HG03060 (cell line): ENCODE measurements around the gene PSME3IP1.
A peak's percentile ranks its signal among the peaks of the same experiment; 100 is the strongest.
"Not testable (repeated sequence)": the region's sequence is repeated elsewhere in the genome, so short reads cannot be mapped to it uniquely, and the experiment has no call there.

Experiments used
- ATAC-seq: cut with Tn5 transposase; IDR thresholded peaks from one replicate; pipeline ENCODE4 v1.9.1; 2021; ENCODE audit warnings: low read depth, moderate number of reproducible peaks; ENCODE audit not compliant: unreplicated experiment

PSME3IP1 gene

GRCh38 chr16:57200321-57200720, 14.5 kb upstream of the PSME3IP1 start:
- not testable (repeated sequence) for ATAC-seq

DNA sequence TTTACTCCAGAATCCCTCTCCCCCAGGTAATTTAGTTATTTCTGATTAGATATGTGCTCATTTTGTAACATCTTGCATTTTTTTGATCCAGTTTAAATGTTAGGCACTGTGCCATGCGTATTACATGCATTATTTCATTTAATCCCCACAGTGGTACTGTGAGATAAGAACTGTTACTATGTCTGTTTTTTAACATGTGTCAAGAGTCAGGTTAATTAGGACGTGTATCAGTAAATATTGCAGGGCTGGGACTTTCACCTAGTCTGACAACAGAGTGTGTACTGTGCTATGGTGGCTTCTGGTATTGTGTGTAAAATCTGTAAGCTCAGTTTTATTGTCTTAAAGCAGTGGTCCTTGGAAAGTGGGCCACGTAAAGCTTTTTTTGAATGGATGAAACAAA, 10.9 kb upstream of the PSME3IP1 start:
- no peak for ATAC-seq

- no peak for ATAC-seq
Measured at GRCh38 chr16:57196286-57196685, 10.4 kb upstream of the PSME3IP1 start.

DNA sequence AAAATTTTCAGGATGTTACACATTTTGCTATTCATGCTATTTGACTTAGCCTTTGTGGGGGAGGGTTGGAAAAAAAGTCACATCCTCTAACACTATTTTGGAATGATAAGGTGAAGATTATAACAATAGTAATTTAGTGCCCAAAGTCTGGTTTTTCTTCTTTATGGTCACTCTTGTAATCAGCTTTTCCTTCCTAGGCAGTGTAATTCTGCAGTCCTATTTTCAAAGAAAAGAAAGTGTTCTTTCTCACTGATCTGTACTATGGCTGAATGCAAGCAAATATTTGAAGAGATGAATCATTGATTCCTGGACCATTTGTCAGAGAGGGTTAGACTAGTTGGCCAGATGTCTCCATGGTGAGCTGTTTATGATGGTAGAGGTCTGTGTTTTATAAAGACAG, 8.7 kb upstream of the PSME3IP1 start:
- no peak for ATAC-seq

GRCh38 chr16:57192720-57193486, 7.1 kb upstream of the PSME3IP1 start:
- ATAC-seq = no peak

- ATAC-seq = no peak
Measured at GRCh38 chr16:57192146-57192545, 6.3 kb upstream of the PSME3IP1 start.

DNA sequence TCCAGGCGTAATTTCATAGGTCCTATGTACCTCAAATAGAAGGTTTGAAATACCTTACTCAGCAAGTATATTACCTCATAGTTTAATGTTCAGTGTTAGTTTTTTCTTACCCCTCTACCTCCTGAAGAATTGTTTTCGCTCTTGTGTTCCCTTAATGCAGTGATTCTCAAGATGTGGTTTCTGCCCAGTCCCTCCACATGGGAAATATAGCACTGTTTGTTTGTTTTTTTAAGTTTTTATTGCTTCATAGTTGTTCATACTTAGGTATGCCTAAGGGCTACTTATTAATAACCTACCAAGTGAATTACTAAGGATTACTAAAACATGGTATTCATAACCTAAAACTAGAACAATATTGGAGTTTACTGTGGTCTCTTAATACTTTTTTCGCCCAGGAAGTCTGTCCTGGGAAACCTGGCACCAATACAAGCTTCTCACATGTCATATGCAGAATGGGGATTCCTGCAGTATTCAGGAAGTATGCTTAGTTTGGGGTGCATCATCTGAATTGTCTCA, 5.3 kb upstream of the PSME3IP1 start:
- ATAC-seq = no peak

DNA sequence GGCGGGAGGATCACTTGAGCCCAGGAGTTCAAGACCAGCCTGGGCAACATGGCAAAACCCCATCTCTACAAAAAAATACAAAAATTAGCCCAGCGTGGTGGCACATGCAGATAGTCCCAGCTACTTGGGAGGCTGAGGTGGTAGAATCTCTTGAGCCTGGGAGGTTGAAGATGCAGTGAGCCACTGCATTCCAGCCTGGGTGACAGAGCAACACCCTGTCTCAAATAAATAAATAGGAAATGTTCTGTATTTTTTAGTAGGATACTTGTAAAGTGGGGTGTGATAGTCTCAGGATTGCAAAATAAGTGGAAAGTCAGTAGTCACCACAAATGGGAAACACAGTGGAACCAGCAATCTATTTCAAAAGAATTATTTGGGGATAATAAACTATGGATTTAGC, 4.3 kb upstream of the PSME3IP1 start:
- no peak for ATAC-seq

DNA sequence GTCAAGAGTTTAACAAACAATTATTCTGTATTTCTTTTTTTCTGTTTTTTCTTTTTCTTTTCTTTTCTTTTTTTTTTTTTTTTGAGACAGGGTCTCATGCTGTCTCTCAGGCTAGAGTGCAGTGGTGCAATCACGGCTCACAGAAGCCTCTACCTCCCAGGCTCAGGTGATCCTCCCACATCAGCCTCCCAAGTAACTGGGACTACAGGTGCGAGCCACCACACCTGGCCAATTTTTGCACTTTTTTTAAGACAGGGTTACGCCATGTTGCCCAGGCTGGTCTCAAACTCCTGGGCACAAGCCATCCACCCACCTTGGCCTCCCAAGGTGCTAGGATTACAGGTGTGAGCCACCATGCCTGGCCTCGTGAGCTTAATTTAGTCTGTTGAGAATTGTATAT, 3.7 kb upstream of the PSME3IP1 start:
- not testable (repeated sequence) for ATAC-seq

GRCh38 chr16:57188711-57189002, 2.8 kb upstream of the PSME3IP1 start:
- no peak for ATAC-seq

DNA sequence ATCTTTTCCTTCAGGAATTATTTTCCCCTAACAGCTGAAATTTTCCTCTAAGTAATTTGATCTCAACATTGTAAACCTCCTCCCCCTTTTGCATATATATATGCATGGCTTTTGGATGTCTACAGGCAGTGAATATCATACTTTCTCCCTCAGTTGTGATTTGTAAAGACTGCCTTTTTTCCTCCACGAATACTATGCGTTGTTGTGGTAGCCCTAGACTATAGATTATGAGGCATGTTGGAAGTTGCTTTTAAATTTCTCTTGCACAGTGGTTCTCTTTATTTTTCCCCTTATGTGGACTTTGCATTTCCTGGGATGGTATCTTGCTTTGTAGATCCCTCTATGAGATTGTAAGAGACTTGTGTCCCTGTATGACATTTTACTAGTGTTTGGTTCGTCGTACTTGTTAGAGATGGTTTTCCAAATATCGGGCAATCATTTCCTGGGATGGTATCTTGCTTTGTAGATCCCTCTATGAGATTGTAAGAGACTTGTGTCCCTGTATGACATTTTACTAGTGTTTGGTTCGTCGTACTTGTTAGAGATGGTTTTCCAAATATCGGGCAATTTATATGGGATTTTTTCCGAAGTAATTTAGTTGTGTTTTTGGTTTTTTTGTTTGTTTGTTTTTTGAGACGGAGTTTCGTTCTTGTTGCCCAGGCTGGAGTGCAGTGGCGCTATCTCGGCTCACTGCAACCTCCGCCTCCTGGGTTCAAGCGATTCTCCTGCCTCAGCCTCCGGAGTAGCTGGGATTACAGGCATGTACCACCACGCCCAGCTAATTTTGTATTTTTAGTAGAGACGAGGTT, 2.3 kb upstream of the PSME3IP1 start:
- ATAC-seq = not testable (repeated sequence)

GRCh38 chr16:57186872-57187854, 1.3 kb upstream of the PSME3IP1 start:
- no peak for ATAC-seq

- peak; percentile 25 for ATAC-seq
Measured at GRCh38 chr16:57185446-57185944, 344 bp downstream of the PSME3IP1 start.

GRCh38 chr16:57184887-57185445, 873 bp downstream of the PSME3IP1 start:
- ATAC-seq = no peak

- no peak for ATAC-seq
Measured at GRCh38 chr16:57184113-57184512, 1.7 kb downstream of the PSME3IP1 start.

GRCh38 chr16:57179215-57179828, 6.5 kb downstream of the PSME3IP1 start:
- no peak for ATAC-seq

DNA sequence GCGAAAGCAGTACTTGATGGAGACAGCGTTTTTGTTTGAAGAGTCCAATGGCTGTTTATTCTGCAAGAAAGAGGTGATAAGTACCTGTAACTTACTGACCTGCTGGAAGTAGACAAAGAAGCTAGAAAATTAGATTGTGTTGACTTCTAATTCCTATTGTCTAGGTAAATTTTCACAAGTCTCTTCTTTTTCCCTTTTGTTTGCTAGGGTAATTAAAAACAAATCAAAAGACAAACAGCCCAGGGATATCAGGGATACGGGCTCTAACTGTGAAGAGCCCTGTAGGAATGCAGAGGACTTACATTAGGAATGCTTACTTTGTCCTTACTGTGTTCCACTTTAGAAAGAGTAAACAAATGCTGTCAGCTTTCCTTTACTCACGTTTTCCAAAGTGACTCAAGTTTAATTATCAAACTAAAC, 7.0 kb downstream of the PSME3IP1 start:
- ATAC-seq = no peak

DNA sequence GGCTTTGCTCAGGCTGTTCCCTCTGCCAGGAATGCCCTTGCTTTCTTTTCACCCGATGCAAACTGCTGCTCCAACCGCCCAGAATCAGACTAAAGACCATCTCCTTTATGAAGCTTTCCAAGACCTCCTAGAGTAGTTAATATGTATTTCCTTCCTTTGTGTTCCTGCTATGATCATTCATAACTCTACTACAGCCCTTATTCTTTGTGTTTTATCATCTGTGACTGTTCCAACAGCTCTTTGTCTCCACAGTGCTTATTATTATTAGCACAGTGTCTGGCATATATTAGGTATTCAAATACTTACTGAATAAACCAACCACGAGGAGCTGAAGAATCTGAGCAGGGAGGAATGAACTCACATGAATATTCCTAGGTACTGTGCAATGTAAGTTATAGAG, 7.6 kb downstream of the PSME3IP1 start:
- no peak for ATAC-seq

- no peak for ATAC-seq
Measured at GRCh38 chr16:57175896-57176295, 9.9 kb downstream of the PSME3IP1 start.
